Measurements from ENCODE around the gene CTAG1A.

DNA sequence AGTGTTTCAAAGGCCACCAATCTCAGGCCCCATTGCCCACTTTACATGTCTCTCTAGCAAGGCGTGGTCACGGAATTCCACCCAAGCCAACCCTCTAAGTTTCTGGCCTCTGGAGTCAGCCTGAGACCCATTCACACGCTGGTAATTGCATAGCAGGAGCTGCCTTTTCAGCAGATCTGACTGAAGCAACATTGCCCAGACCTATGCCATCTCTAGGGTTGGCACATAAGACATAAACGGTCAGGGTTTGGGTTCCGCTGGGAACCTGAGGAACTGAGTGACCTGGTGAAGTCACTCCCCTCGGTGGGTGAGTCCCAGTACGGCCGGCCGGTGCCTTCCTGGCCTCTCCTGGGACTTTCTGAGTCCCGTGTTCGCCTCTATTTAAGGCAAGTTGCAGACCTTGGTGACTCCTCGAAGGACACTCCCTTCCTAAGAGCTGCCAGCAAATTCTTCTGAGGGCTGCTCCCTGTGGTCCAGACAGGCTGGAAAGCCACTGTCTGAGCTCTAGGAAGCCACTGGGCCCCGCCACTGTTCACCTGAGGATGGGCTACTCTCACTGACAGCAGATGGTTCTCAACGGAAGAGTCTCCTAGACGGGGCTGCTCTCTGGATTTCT, 15.9 kb downstream of the CTAG1A start:
- TF ChIP-seq EZH2 (optimal IDR thresholded peaks at IDR 0.05; ENCODE audit: low read depth, low read length), result no peak
- TF ChIP-seq, protein P1, sequence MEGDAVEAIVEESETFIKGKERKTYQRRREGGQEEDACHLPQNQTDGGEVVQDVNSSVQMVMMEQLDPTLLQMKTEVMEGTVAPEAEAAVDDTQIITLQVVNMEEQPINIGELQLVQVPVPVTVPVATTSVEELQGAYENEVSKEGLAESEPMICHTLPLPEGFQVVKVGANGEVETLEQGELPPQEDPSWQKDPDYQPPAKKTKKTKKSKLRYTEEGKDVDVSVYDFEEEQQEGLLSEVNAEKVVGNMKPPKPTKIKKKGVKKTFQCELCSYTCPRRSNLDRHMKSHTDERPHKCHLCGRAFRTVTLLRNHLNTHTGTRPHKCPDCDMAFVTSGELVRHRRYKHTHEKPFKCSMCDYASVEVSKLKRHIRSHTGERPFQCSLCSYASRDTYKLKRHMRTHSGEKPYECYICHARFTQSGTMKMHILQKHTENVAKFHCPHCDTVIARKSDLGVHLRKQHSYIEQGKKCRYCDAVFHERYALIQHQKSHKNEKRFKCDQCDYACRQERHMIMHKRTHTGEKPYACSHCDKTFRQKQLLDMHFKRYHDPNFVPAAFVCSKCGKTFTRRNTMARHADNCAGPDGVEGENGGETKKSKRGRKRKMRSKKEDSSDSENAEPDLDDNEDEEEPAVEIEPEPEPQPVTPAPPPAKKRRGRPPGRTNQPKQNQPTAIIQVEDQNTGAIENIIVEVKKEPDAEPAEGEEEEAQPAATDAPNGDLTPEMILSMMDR (IDR thresholded peaks at IDR 0.05; ENCODE audit: low read length), result no peak
- no peak for TF ChIP-seq EZH2phosphoT487 (IDR thresholded peaks at IDR 0.05; ENCODE audit: low read length)

Measured in MM.1S (cell line).